Endothelial cell of umbilical vein (primary cell): ENCODE results near the gene NUDT3. TPM values are rescaled to one million over a fixed set of nuclear protein-coding genes. Genes with fewer than 3 reads are reported as not detected.
"Not testable (repeated sequence)": the region's sequence is repeated elsewhere in the genome, so short reads cannot be mapped to it uniquely, and the experiment has no call there.

ENCODE experiments used
- BruUV-seq: library from RNA; stranded (reverse); fragments of 400-500 nt; replicated peaks from 2 replicates; lab custom pipeline; 2021; lab: Mats Ljungman, UMichigan
- CTCF ChIA-PET: fragments of 300-600, 350-600 bp; sonication (Branson Sonifier 250); formaldehyde crosslinking; loops from one replicate; lab custom pipeline; 2021; ENCODE audit warnings: antibody characterized with exemption, inconsistent platforms; lab: Charles Lee
- POLR2A ChIA-PET: fragments of 300-600, 350-600 bp; sonication (Branson Sonifier 250); formaldehyde crosslinking; loops from one replicate; lab custom pipeline; 2021; ENCODE audit warnings: antibody characterized with exemption, inconsistent platforms; lab: Charles Lee
- DNase-seq: peaks from one replicate; pipeline ENCODE4 v3.0.0-alpha.2; 2011; ENCODE audit warnings: low read depth, low spot score
- FAIRE-seq: peaks from 2 replicates; lab custom pipeline; 2011; peaks lifted over from hg19 to GRCh38; lab: Jason Lieb, UNC
- H2AFZ ChIP-seq: 2 replicates; pipeline ENCODE4 v1.6.0; 2012; ENCODE audit warnings: low read depth, low read length, control low read depth, inconsistent platforms
- H3K27ac ChIP-seq: 2 replicates; pipeline ENCODE4 v1.5.1; 2011; ENCODE audit warnings: low read depth, mild to moderate bottlenecking, control low read depth, low read length, moderate library complexity; ENCODE audit not compliant: insufficient read depth
- H3K27me3 ChIP-seq, 2 experiments: 2 replicates each; pipeline versions ENCODE4 v1.6.0 to v1.6.1; 2011; ENCODE audit warnings: low read length in 2 of 2, mixed read lengths in 1 of 2; ENCODE audit not compliant: control insufficient read depth in 2 of 2, insufficient read depth in 2 of 2
- H3K36me3 ChIP-seq, 2 experiments: 2 replicates in 1 of 2; 3 replicates in 1 of 2; pipeline ENCODE4 v1.5.1; 2011; ENCODE audit warnings: low read length in 2 of 2, mild to moderate bottlenecking in 1 of 2, moderate library complexity in 1 of 2; ENCODE audit not compliant: control insufficient read depth in 2 of 2, insufficient read depth in 2 of 2; ENCODE audit errors: extremely low read depth in 1 of 2
- H3K4me1 ChIP-seq: 3 replicates; pipeline ENCODE4 v1.5.1; 2011; ENCODE audit warnings: mild to moderate bottlenecking, low read length; ENCODE audit not compliant: control insufficient read depth, insufficient read depth; ENCODE audit errors: extremely low read depth
- H3K4me2 ChIP-seq: 2 replicates; pipeline ENCODE4 v1.6.1; 2011; ENCODE audit warnings: low read length, control low read depth, mixed read lengths; ENCODE audit not compliant: insufficient read depth
- H3K4me3 ChIP-seq, 3 experiments: fragments of 200-600 bp in 1 of 3; sonication (generic), shearing (Covaris generic) in 1 of 3; replicated peaks in 1 of 3; 2 replicates each; pipeline ENCODE4 v1.5.1; 2011 to 2016; ENCODE audit warnings: control low read depth in 3 of 3, low read length in 3 of 3, mild to moderate bottlenecking in 2 of 3, inconsistent platforms in 1 of 3, low read depth in 1 of 3, moderate library complexity in 1 of 3; ENCODE audit not compliant: insufficient read depth in 1 of 3
- H3K79me2 ChIP-seq: 2 replicates; pipeline ENCODE4 v1.6.0; 2012; ENCODE audit warnings: low read length, inconsistent platforms; ENCODE audit not compliant: control insufficient read depth, insufficient read depth
- H3K9ac ChIP-seq: replicated peaks from 2 replicates; pipeline ENCODE3; 2011; ENCODE audit warnings: low read length, control low read depth; ENCODE audit not compliant: insufficient read depth; ENCODE audit errors: extremely low read depth
- H3K9me1 ChIP-seq: replicated peaks from 3 replicates; pipeline ENCODE4 v1.6.0; 2011; ENCODE audit warnings: mild to moderate bottlenecking, low read length; ENCODE audit not compliant: control insufficient read depth, insufficient read depth; ENCODE audit errors: extremely low read depth
- H3K9me3 ChIP-seq: replicated peaks from 2 replicates; pipeline ENCODE4 v1.5.1; 2012; ENCODE audit warnings: low read length, inconsistent platforms; ENCODE audit not compliant: control insufficient read depth, insufficient read depth
- H4K20me1 ChIP-seq: replicated peaks from 2 replicates; pipeline ENCODE3; 2011; ENCODE audit warnings: mild to moderate bottlenecking, low read length; ENCODE audit not compliant: control insufficient read depth, insufficient read depth; ENCODE audit errors: extremely low read depth
- EZH2 ChIP-seq: IDR thresholded peaks from 2 replicates; pipeline ENCODE4 v1.6.1; 2012; ENCODE audit warnings: borderline replicate concordance, low read depth, mild to moderate bottlenecking, moderate library complexity, low read length, inconsistent platforms; ENCODE audit not compliant: severe bottlenecking
- FOS ChIP-seq: IDR thresholded peaks from 2 replicates; pipeline ENCODE4 v1.6.1; 2011; ENCODE audit warnings: mild to moderate bottlenecking, low read length, moderate library complexity, borderline replicate concordance; ENCODE audit not compliant: insufficient read depth
- GATA2 ChIP-seq: IDR thresholded peaks from 2 replicates; pipeline ENCODE4 v1.7.0; 2011; ENCODE audit warnings: low read depth, mild to moderate bottlenecking, moderate library complexity, mixed read lengths, low read length; ENCODE audit not compliant: insufficient read length, insufficient read depth
- JUN ChIP-seq: IDR thresholded peaks from 2 replicates; pipeline ENCODE4 v1.6.1; 2011; ENCODE audit warnings: borderline replicate concordance, low read depth; ENCODE audit not compliant: insufficient read length, insufficient read depth
- MYC ChIP-seq: IDR thresholded peaks from one replicate; pipeline ENCODE4 v1.6.1; 2011; ENCODE audit warnings: mild to moderate bottlenecking, low read depth, low read length
- POLR2A ChIP-seq: IDR thresholded peaks from 2 replicates; pipeline ENCODE4 v1.6.1; 2012; ENCODE audit warnings: low read depth, mild to moderate bottlenecking, control low read depth, low read length
- POLR2AphosphoS5 ChIP-seq: IDR thresholded peaks from 2 replicates; pipeline ENCODE4 v1.6.1; 2012; ENCODE audit warnings: low read depth, mild to moderate bottlenecking, control low read depth, low read length, moderate library complexity; ENCODE audit not compliant: insufficient read depth
- dilution Hi-C: fragments of 300-500 bp; cut with MboI; formaldehyde crosslinking; loops from one replicate; pipeline ENCODE4 v1.15.0; 2019; ENCODE audit warnings: low sequenced_read_pairs; ENCODE audit not compliant: extremely low pct_ligation_motif_present
- intact Hi-C: fragments of 100-400 bp; cut with micrococcal nuclease; formaldehyde crosslinking; loops from one replicate; pipeline ENCODE4 v1.10.0; 2022
- polyA plus RNA-seq, 4 experiments: library from polyadenylated mRNA; depleted of rRNA in 3 of 4; stranded (reverse) in 3 of 4; unstranded in 1 of 4; fragments of >200 nt; gene quantifications; 2 replicates each; pipeline versions ENCODE4 v1.2.1 to v1.2.3, GENCODE V29; 2011 to 2012; ENCODE audit warnings: missing spikeins in 1 of 4
- total RNA-seq: library from RNA; stranded (reverse); gene quantifications from 2 replicates; pipeline ENCODE4 v1.2.3, GENCODE V29; 2021
- TF ChIP-seq, protein P1 (sequence below), 2 donors: IDR thresholded peaks; 1 replicate in 1 of 2; 2 replicates in 1 of 2; pipeline ENCODE4 v1.5.1; 2011; ENCODE audit warnings: low read length in 2 of 2, mild to moderate bottlenecking in 2 of 2, moderate library complexity in 2 of 2, control low read depth in 1 of 2, inconsistent platforms in 1 of 2, low read depth in 1 of 2; ENCODE audit not compliant: insufficient read depth in 1 of 2; ENCODE audit errors: extremely low read depth in 1 of 2
- TF ChIP-seq, protein P2 (sequence below): IDR thresholded peaks from 2 replicates; pipeline ENCODE4 v1.6.1; 2011; ENCODE audit not compliant: insufficient read depth, insufficient read length

Gene NUDT3
- total and polyA plus RNA-seq, 2 donors (not counting 3 experiments of a cell fraction or from before 2014, with no cell fraction given): 11.9 to 30.9 TPM

DNA sequence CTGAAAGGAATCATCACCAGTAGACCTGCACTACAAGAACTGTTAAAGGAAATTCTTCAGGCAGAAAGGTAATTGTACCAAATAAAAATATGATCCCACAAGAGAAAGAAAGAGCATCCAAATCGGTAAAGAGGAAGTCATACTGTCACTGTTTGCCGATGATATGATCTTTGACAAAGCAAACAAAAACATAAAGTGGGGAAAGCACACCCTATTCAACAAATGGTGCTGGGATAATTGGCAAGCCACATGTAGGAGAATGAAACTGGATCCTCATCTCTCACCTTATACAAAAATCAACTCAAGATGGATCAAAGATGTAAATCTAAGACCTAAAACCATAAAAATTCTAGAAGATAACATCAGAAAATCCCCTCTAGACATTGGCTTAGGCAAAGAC is 140.1 kb downstream of the NUDT3 start:
- H3K9ac ChIP-seq, H3K9me1 ChIP-seq, FAIRE-seq, H3K4me3 ChIP-seq, H4K20me1 ChIP-seq, H2AFZ ChIP-seq, CTCF ChIA-PET, DNase-seq, H3K9me3 ChIP-seq, H3K27ac ChIP-seq, H3K27me3 ChIP-seq, H3K36me3 ChIP-seq, H3K4me2 ChIP-seq, BruUV-seq, H3K79me2 ChIP-seq, dilution Hi-C loops, intact Hi-C loops, POLR2A ChIA-PET: not testable (repeated sequence)
- H3K4me1 ChIP-seq: peaks cover 15% of the 10 kb centered on the region

DNA sequence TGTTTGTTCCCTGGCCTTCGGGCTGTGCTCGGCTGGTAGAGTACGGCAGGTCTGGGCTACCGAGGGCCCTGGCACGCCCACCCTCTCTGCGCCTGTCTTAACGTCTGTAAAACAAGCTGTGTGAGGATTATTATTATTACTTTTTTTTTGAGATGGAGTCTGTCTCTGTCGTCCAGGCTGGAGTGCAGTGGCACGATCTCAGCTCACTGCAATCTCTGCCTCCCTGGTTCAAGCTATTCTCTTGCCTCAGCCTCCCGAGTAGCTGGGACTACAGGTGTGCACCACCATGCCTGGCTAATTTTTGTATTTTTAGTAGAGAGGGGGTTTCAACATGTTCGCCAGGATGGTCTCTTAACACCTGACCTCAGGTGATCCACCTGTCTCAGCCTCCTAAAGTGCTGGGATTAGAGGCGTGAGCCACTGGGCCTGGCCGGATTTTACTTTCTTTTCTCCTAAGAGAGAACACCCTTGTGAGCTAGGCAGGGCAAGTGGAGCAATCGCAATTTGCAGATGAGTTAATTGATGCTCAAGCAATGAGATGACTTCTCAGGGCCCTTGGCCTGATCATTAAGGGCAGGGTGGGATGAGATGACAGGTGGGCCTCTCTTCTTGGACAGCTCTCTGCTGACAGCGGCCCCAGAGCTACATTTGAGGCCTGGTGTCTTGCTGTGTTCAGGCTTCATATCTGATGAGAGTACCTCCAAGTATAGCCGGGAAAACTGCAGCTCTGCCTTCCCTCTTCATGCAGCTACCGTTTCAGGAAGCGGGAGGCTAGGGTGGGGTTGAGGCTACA is 142.8 kb downstream of the NUDT3 start:
- peaks cover 0 to 1% of the 10 kb centered on the region in 2 experiments for H3K36me3 ChIP-seq

More for the DNA sequence above, 142.8 kb downstream of the NUDT3 start:
- Histone ChIP-seq H3K9me3 (no peaks in the 10 kb centered on the region), H3K9ac (peak overlapping the region; percentile 89), H3K9me1 (no peaks in the 10 kb centered on the region), H3K27ac (peak overlapping the region; percentile 68), H3K4me3 (peak overlapping the region; percentile 64 to 88 (median 66)), H3K4me2 (peak overlapping the region; percentile 52), H3K4me1 (peaks cover 28% of the 10 kb centered on the region), H3K79me2 (peaks cover 4% of the 10 kb centered on the region), H4K20me1 (no peaks in the 10 kb centered on the region), H2AFZ (peak overlapping the region; percentile 91), H3K27me3 (no peaks in the 10 kb centered on the region)
- TF ChIP-seq MYC: no peak
- TF ChIP-seq POLR2A: no peak
- no peak for TF ChIP-seq GATA2
- TF ChIP-seq FOS: no peak
- TF ChIP-seq POLR2AphosphoS5: no peak
- TF ChIP-seq JUN: no peak
- TF ChIP-seq, protein P1, sequence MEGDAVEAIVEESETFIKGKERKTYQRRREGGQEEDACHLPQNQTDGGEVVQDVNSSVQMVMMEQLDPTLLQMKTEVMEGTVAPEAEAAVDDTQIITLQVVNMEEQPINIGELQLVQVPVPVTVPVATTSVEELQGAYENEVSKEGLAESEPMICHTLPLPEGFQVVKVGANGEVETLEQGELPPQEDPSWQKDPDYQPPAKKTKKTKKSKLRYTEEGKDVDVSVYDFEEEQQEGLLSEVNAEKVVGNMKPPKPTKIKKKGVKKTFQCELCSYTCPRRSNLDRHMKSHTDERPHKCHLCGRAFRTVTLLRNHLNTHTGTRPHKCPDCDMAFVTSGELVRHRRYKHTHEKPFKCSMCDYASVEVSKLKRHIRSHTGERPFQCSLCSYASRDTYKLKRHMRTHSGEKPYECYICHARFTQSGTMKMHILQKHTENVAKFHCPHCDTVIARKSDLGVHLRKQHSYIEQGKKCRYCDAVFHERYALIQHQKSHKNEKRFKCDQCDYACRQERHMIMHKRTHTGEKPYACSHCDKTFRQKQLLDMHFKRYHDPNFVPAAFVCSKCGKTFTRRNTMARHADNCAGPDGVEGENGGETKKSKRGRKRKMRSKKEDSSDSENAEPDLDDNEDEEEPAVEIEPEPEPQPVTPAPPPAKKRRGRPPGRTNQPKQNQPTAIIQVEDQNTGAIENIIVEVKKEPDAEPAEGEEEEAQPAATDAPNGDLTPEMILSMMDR (IDR thresholded peaks at IDR 0.05; ENCODE audit: extremely low read depth in 1 of 2, insufficient read depth in 1 of 2, low read depth in 1 of 2, low read length in 2 of 2): no peak
- no peak for TF ChIP-seq EZH2
- TF ChIP-seq, protein P2, sequence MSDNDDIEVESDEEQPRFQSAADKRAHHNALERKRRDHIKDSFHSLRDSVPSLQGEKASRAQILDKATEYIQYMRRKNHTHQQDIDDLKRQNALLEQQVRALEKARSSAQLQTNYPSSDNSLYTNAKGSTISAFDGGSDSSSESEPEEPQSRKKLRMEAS: no peak
- DNase-seq: no peak
- POLR2A ChIA-PET: interaction anchor here (0.9 to 2.8 kb wide), 4 partner anchors 13 to 177 kb away, joined by 3 to 22 read pairs (median 4); partner anchors contain the start of gene HMGA1
- intact Hi-C loops: loop anchor here (1.0 to 2.0 kb wide), 6 partner anchors 24 to 360 kb away; partner anchors contain the start of gene NUDT3
- no TSS peak for BruUV-seq
- FAIRE-seq: no peak
- CTCF ChIA-PET: interaction anchor here (0.6 to 5.8 kb wide), 41 partner anchors 13 to 362 kb away, joined by 3 to 278 read pairs (median 5); partner anchors contain the start of genes HMGA1, NUDT3 and RPS10
- dilution Hi-C loops: no loop called here
